GM23248 (cell line): ENCODE results near the gene ARMH3.

ENCODE experiments used
- EZH2 ChIP-seq: fragments of 200-600 bp; sonication (generic); IDR thresholded peaks from 2 replicates; pipeline ENCODE4 v1.6.1; 2018; ENCODE audit warnings: antibody characterized with exemption, mild to moderate bottlenecking; ENCODE audit not compliant: insufficient read depth, poor library complexity, severe bottlenecking
- EZH2phosphoT487 ChIP-seq: fragments of 200-600 bp; sonication (generic); IDR thresholded peaks from 2 replicates; pipeline ENCODE4 v1.6.1; 2018; ENCODE audit warnings: antibody characterized with exemption, moderate library complexity, mild to moderate bottlenecking, low read depth; ENCODE audit not compliant: insufficient read depth

DNA sequence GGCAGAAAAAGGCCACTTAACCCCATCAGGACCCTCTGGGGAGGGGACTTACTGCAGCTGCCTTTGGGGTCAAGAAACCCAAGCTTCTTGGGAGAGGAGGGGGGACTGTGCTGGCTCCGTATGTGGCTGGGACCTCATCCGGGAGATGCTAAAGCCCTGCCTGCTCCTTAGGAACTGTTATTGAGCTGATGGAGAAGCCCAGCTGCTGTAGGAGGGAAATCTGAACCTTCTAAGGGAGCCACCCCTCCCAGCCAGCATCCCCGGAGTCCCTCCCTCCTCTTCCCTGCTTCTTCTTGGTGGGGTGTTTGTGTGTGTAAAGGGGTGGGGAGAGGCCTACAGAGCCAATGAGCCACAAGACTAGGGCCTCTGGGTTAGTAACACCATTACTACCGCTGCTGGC, 220.6 kb downstream of the ARMH3 start:
- TF ChIP-seq EZH2phosphoT487 (no peak), EZH2 (no peak)
